ENCODE data around the gene APOB.

APOB gene

DNA sequence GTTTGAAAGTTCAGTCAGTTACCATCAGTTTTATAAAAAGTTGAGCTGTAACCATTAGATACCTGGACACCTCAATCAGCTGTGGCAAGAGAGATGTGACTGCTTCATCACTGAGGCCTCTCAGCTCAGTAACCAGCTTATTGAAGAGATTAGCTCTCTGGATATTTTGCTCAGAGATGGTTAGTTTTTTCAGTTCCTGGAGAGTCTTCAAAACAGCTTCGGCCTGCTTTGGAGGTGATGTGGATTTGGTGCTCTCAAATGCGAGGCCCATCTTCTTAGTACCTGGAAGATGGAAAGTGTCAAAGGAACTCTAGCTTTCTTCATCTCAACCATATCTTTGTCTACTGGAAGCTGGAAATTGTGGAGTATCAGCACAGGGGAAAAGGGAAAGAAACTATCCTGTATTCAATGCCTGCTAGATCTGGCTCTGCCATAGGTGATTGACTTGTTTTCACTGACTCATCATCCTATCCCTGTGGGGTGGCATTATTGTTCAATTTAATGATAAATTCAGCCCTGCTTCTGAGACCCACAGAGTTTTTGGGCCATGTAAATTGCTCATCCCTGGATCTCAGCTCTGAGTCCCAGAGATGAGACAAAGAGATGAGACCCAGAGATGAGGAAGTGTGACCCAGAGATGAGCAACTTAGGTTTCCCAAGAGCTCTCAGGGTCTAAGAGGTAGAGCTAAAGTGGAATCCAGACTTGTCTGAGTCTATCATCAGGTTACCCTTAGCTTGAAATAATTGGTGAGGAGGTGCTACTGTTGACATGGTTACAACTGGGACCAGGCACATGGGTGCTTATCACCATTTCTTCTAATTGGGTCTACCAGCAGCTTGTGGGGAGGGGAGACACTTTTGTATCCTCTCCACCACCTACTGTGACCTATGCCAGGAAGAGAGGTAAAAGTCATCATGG lies 10.4 kb downstream of the APOB start:
- H3K4me3 ChIP-seq (replicated peaks; ENCODE audit: insufficient read depth, low read length): no peak overlapping the region
- no peaks in the 10 kb centered on the region for H3K27me3 ChIP-seq (ENCODE audit: insufficient read depth, poor library complexity, severe bottlenecking)
- no peak for DNase-seq (ENCODE audit: low read depth in 1 of 2, low spot score in 1 of 2)
- H3K27ac ChIP-seq (replicated peaks): no peak overlapping the region
- TF ChIP-seq, protein P1, sequence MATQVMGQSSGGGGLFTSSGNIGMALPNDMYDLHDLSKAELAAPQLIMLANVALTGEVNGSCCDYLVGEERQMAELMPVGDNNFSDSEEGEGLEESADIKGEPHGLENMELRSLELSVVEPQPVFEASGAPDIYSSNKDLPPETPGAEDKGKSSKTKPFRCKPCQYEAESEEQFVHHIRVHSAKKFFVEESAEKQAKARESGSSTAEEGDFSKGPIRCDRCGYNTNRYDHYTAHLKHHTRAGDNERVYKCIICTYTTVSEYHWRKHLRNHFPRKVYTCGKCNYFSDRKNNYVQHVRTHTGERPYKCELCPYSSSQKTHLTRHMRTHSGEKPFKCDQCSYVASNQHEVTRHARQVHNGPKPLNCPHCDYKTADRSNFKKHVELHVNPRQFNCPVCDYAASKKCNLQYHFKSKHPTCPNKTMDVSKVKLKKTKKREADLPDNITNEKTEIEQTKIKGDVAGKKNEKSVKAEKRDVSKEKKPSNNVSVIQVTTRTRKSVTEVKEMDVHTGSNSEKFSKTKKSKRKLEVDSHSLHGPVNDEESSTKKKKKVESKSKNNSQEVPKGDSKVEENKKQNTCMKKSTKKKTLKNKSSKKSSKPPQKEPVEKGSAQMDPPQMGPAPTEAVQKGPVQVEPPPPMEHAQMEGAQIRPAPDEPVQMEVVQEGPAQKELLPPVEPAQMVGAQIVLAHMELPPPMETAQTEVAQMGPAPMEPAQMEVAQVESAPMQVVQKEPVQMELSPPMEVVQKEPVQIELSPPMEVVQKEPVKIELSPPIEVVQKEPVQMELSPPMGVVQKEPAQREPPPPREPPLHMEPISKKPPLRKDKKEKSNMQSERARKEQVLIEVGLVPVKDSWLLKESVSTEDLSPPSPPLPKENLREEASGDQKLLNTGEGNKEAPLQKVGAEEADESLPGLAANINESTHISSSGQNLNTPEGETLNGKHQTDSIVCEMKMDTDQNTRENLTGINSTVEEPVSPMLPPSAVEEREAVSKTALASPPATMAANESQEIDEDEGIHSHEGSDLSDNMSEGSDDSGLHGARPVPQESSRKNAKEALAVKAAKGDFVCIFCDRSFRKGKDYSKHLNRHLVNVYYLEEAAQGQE (IDR thresholded peaks at IDR 0.05; ENCODE audit: insufficient replicate concordance, low read depth): no peak
- TF ChIP-seq POLR2AphosphoS5 (IDR thresholded peaks at IDR 0.05; ENCODE audit: low read depth) (no peak), SPI1 (IDR thresholded peaks at IDR 0.05; ENCODE audit: borderline replicate concordance, low read depth) (no peak), GABPA (IDR thresholded peaks at IDR 0.05; ENCODE audit: low read depth) (no peak)
- TF ChIP-seq, protein P2, sequence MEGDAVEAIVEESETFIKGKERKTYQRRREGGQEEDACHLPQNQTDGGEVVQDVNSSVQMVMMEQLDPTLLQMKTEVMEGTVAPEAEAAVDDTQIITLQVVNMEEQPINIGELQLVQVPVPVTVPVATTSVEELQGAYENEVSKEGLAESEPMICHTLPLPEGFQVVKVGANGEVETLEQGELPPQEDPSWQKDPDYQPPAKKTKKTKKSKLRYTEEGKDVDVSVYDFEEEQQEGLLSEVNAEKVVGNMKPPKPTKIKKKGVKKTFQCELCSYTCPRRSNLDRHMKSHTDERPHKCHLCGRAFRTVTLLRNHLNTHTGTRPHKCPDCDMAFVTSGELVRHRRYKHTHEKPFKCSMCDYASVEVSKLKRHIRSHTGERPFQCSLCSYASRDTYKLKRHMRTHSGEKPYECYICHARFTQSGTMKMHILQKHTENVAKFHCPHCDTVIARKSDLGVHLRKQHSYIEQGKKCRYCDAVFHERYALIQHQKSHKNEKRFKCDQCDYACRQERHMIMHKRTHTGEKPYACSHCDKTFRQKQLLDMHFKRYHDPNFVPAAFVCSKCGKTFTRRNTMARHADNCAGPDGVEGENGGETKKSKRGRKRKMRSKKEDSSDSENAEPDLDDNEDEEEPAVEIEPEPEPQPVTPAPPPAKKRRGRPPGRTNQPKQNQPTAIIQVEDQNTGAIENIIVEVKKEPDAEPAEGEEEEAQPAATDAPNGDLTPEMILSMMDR (IDR thresholded peaks at IDR 0.05; ENCODE audit: insufficient read depth, low read length): no peak

DNA sequence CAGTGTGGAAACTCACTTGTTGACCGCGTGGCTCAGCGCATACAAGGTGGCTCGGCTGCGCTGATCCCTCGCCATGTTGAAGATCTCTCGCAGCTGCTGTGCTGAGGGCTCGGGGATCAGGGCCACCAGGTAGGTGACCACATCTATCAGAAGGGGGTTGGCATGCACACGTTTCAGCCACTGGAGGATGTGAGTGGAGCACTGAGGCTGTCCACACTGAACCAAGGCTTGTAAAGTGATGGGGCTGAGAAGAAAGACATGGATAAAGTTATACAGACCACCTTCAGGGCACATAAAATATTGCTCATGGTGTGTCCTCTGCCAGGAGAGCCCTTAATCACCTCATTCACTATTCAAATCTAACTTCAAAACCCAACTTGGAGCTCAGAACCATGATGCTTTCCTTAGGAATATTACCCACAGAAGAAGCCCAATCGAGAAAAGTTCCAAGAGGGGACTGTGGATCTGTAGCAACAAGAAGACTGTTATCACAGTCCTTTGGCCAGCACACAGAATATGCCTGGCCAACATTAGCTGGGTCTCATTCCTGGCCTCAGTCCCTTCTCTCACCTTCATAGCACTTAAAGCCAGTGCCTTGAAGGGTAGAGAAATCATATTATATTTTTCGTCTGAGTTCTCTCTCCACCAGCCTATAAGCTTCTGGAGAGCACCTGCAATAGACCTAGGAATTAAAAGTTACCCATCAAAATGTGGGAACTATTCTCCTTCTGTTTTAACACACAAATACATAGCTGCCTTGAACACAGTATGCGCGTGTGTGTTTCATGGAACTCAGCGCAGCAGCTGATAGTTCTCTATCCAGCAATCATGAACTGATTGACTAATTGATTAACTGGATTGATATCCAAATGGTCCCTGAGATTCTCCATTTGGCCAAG lies 11.3 kb downstream of the APOB start:
- Histone ChIP-seq H3K4me3 (replicated peaks; ENCODE audit: insufficient read depth, low read length) (no peak overlapping the region), H3K27me3 (ENCODE audit: insufficient read depth, poor library complexity, severe bottlenecking) (no peaks in the 10 kb centered on the region), H3K27ac (replicated peaks) (no peak overlapping the region)
- TF ChIP-seq, protein P1 (IDR thresholded peaks at IDR 0.05; ENCODE audit: insufficient replicate concordance, low read depth): no peak
- TF ChIP-seq POLR2AphosphoS5 (IDR thresholded peaks at IDR 0.05; ENCODE audit: low read depth): no peak
- TF ChIP-seq SPI1 (IDR thresholded peaks at IDR 0.05; ENCODE audit: borderline replicate concordance, low read depth): no peak
- no peak for TF ChIP-seq GABPA (IDR thresholded peaks at IDR 0.05; ENCODE audit: low read depth)
- TF ChIP-seq, protein P2 (IDR thresholded peaks at IDR 0.05; ENCODE audit: insufficient read depth, low read length): no peak
- no peak for DNase-seq (ENCODE audit: low read depth in 1 of 2, low spot score in 1 of 2)

DNA sequence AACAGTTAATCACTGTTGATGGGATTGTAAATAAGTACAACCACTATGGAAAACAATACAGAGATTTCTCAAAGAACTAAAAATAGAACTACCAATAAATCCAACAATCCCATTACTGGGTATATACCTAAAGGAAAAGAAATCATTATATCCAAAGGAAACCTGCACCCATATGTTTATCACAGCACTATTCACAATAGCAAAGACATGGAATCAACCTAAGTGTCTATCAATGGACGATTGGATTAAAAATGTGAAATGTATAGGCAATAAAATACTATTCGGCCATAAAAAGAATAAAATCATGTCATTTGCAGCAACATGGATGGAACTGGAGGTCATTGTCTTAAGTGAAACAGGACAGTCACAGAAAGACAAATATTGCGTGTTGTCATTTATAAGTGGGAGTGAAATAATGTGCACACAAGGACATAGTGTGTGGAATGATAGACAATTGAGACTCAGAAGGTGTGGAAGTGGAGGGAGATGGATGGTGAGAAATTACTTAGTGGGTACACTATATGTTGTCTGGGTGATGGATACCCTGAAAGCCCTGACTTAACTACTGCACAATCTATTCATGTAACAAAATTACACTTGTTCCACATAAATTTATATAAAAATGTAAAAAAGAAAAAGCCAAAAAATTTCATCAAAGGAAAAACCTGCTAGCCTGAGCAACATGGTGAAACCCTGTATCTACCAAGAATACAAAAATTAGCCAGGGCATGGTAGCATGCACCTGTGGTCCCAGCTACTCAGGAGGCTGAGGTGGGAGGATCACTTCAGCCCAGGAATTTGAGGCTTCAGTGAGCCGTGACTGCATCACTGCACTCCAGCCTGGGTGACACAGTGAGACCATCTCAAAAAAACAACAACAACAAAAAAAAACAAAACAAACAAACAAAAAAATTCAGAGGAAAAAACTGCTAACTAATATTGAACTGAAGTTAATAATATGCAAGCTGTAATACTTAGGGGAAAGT lies 12.6 kb downstream of the APOB start:
- H3K27ac ChIP-seq (replicated peaks): no peak overlapping the region
- DNase-seq (ENCODE audit: low read depth in 1 of 2, low spot score in 1 of 2): no peak
- no peaks in the 10 kb centered on the region for H3K27me3 ChIP-seq (ENCODE audit: insufficient read depth, poor library complexity, severe bottlenecking)
- H3K4me3 ChIP-seq (replicated peaks; ENCODE audit: insufficient read depth, low read length): no peak overlapping the region
- no peak for TF ChIP-seq GABPA (IDR thresholded peaks at IDR 0.05; ENCODE audit: low read depth)
- TF ChIP-seq POLR2AphosphoS5 (IDR thresholded peaks at IDR 0.05; ENCODE audit: low read depth): no peak
- TF ChIP-seq, protein P1 (IDR thresholded peaks at IDR 0.05; ENCODE audit: insufficient replicate concordance, low read depth): no peak
- TF ChIP-seq SPI1 (IDR thresholded peaks at IDR 0.05; ENCODE audit: borderline replicate concordance, low read depth): no peak
- TF ChIP-seq, protein P2 (IDR thresholded peaks at IDR 0.05; ENCODE audit: insufficient read depth, low read length): no peak

Data from HL-60 (cell line).